H9 (cell line): Measurements from ENCODE around the gene APP. TPM values are rescaled to one million over a fixed set of nuclear protein-coding genes. Genes with fewer than 3 reads are reported as not detected.

Source experiments
- DNase-seq: peaks from one replicate; pipeline ENCODE4 v3.0.0-alpha.2; 2017
- H2AFZ ChIP-seq: one replicate; pipeline ENCODE4 v1.6.1; 2013; ENCODE audit warnings: mild to moderate bottlenecking, low read length, control low read depth, moderate library complexity
- H2AK5ac ChIP-seq: 2 replicates; pipeline ENCODE4 v1.6.1; 2013; ENCODE audit warnings: low read length, control low read depth, mixed read lengths; ENCODE audit not compliant: insufficient read length
- H2BK120ac ChIP-seq: one replicate; pipeline ENCODE4 v1.6.1; 2013; ENCODE audit warnings: low read depth, mild to moderate bottlenecking, low read length, control low read depth, inconsistent platforms; ENCODE audit not compliant: poor library complexity, severe bottlenecking
- H2BK12ac ChIP-seq: 2 replicates; pipeline ENCODE4 v1.6.1; 2013; ENCODE audit warnings: low read length, control low read depth, mixed read lengths, low read depth; ENCODE audit not compliant: insufficient read length
- H2BK15ac ChIP-seq: 2 replicates; pipeline ENCODE4 v1.6.1; 2013; ENCODE audit warnings: low read depth, low read length, control low read depth
- H2BK20ac ChIP-seq: one replicate; pipeline ENCODE4 v1.6.1; 2013; ENCODE audit warnings: low read depth, mild to moderate bottlenecking, low read length, control low read depth, inconsistent platforms; ENCODE audit not compliant: poor library complexity, severe bottlenecking
- H2BK5ac ChIP-seq: 2 replicates; pipeline ENCODE4 v1.6.1; 2013; ENCODE audit warnings: low read length, control low read depth, mixed read lengths; ENCODE audit not compliant: insufficient read length
- H3K14ac ChIP-seq: 2 replicates; pipeline ENCODE4 v1.6.1; 2013; ENCODE audit warnings: low read length, control low read depth; ENCODE audit not compliant: insufficient read depth
- H3K18ac ChIP-seq: 2 replicates; pipeline ENCODE4 v1.6.1; 2013; ENCODE audit warnings: low read depth, mild to moderate bottlenecking, mixed read lengths, low read length, control low read depth; ENCODE audit not compliant: insufficient read length
- H3K23ac ChIP-seq: 2 replicates; pipeline ENCODE4 v1.6.1; 2013; ENCODE audit warnings: low read length, control low read depth, mixed read lengths, low read depth; ENCODE audit not compliant: insufficient read length
- H3K23me2 ChIP-seq: 2 replicates; pipeline ENCODE4 v1.6.1; 2013; ENCODE audit warnings: low read depth, mild to moderate bottlenecking, mixed read lengths, low read length, control low read depth; ENCODE audit not compliant: insufficient read length, poor library complexity, severe bottlenecking
- H3K27ac ChIP-seq: 2 replicates; pipeline ENCODE4 v1.5.1; 2013; ENCODE audit warnings: low read length, control low read depth, mixed read lengths, low read depth; ENCODE audit not compliant: insufficient read length
- H3K27me3 ChIP-seq: 2 replicates; pipeline ENCODE4 v1.6.1; 2013; ENCODE audit warnings: low read length, control low read depth, inconsistent platforms; ENCODE audit not compliant: insufficient read depth
- H3K4ac ChIP-seq: 2 replicates; pipeline ENCODE4 v1.6.1; 2013; ENCODE audit warnings: low read depth, mild to moderate bottlenecking, control low read depth, inconsistent platforms, low read length, moderate library complexity
- H3K4me1 ChIP-seq: 2 replicates; pipeline ENCODE4 v1.6.1; 2013; ENCODE audit warnings: low read length, control low read depth, inconsistent platforms; ENCODE audit not compliant: insufficient read depth
- H3K4me2 ChIP-seq: 2 replicates; pipeline ENCODE4 v1.6.1; 2013; ENCODE audit warnings: low read length, control low read depth, mixed read lengths; ENCODE audit not compliant: insufficient read length, insufficient read depth
- H3K56ac ChIP-seq: 2 replicates; pipeline ENCODE4 v1.6.1; 2013; ENCODE audit warnings: low read depth, mild to moderate bottlenecking, mixed read lengths, low read length, control low read depth; ENCODE audit not compliant: insufficient read length
- H3K79me1 ChIP-seq: 2 replicates; pipeline ENCODE4 v1.6.1; 2013; ENCODE audit warnings: low read depth, mild to moderate bottlenecking, moderate library complexity, low read length, control low read depth, inconsistent platforms; ENCODE audit not compliant: insufficient read depth, poor library complexity, severe bottlenecking
- H3K79me2 ChIP-seq: 2 replicates; pipeline ENCODE4 v1.6.1; 2013; ENCODE audit warnings: low read length, control low read depth, inconsistent platforms; ENCODE audit not compliant: insufficient read depth
- H3K9ac ChIP-seq: 2 replicates; pipeline ENCODE4 v1.6.1; 2013; ENCODE audit warnings: low read length, control low read depth, mixed read lengths; ENCODE audit not compliant: insufficient read length; ENCODE audit errors: extremely low read depth
- H3K9me3 ChIP-seq: one replicate; pipeline ENCODE4 v1.6.1; 2013; ENCODE audit warnings: low read depth, low read length, inconsistent platforms; ENCODE audit not compliant: control insufficient read depth
- H3T11ph ChIP-seq: one replicate; pipeline ENCODE4 v1.6.1; 2013; ENCODE audit warnings: mild to moderate bottlenecking, low read length, control low read depth, inconsistent platforms
- H4K20me1 ChIP-seq: one replicate; pipeline ENCODE4 v1.6.1; 2013; ENCODE audit not compliant: control insufficient read depth, insufficient read length, insufficient read depth
- H4K5ac ChIP-seq: 2 replicates; pipeline ENCODE4 v1.6.1; 2013; ENCODE audit warnings: low read depth, mild to moderate bottlenecking, mixed read lengths, low read length, control low read depth; ENCODE audit not compliant: insufficient read length
- H4K8ac ChIP-seq: replicated peaks from 2 replicates; pipeline ENCODE4 v1.6.1; 2013; ENCODE audit warnings: low read length, control low read depth, mixed read lengths, low read depth; ENCODE audit not compliant: insufficient read length
- H4K91ac ChIP-seq: 2 replicates; pipeline ENCODE4 v1.6.1; 2013; ENCODE audit warnings: low read depth, mild to moderate bottlenecking, moderate library complexity, mixed read lengths, low read length, control low read depth; ENCODE audit not compliant: insufficient read length
- H3K27ac Mint-ChIP-seq, 3 experiments: 2 replicates in 2 of 3; 3 replicates in 1 of 3; pipeline ENCODE4 v1.8.0; 2020 to 2021; ENCODE audit warnings: mixed read lengths in 3 of 3, mild to moderate bottlenecking in 1 of 3, moderate library complexity in 1 of 3
- H3K27me3 Mint-ChIP-seq: 2 replicates; pipeline ENCODE4 v1.8.0; 2021; ENCODE audit warnings: low read depth, mild to moderate bottlenecking, moderate library complexity, mixed read lengths
- H3K36me3 Mint-ChIP-seq, 3 experiments: 2 replicates in 2 of 3; 3 replicates in 1 of 3; pipeline ENCODE4 v1.8.0; 2020 to 2021; ENCODE audit warnings: low read depth in 3 of 3, mixed read lengths in 3 of 3; ENCODE audit not compliant: insufficient read depth in 1 of 3
- H3K4me1 Mint-ChIP-seq, 2 experiments: 2 replicates each; pipeline ENCODE4 v1.8.0; 2020; ENCODE audit warnings: mixed read lengths in 2 of 2
- H3K4me3 Mint-ChIP-seq, 2 experiments: 2 replicates in 1 of 2; 3 replicates in 1 of 2; pipeline ENCODE4 v1.8.0; 2020 to 2021; ENCODE audit warnings: mild to moderate bottlenecking in 2 of 2, mixed read lengths in 2 of 2, moderate library complexity in 1 of 2
- H3K9me3 Mint-ChIP-seq, 2 experiments: 2 replicates in 1 of 2; 3 replicates in 1 of 2; pipeline ENCODE4 v1.8.0; 2020; ENCODE audit warnings: mild to moderate bottlenecking in 2 of 2, mixed read lengths in 2 of 2, moderate library complexity in 1 of 2
- WGBS: extraction: QIAGEN DNeasy Blood & Tissue Kit; methylation state at CpG from one replicate; pipeline ENCODE4 v1.1.7; 2013; ENCODE audit warnings: missing lambda C conversion rate, low lambda C conversion rate, mixed read lengths; ENCODE audit not compliant: insufficient read length; ENCODE audit errors: extremely low coverage; 5-methylcytosine and 5-hydroxymethylcytosine counted together
- total RNA-seq: library from RNA; stranded (reverse); gene quantifications from 2 replicates; pipeline ENCODE4 v1.2.1, GENCODE V29; 2021
- TF ChIP-seq, protein P1 (sequence below): fragments of 200-600 bp; sonication (generic); conservative IDR thresholded peaks from 3 replicates; pipeline ENCODE4 v1.8.0; 2021; ENCODE audit warnings: antibody characterized with exemption, mild to moderate bottlenecking

Gene APP
- total RNA-seq, 1 experiment from 2014 or later: 380 TPM

DNA sequence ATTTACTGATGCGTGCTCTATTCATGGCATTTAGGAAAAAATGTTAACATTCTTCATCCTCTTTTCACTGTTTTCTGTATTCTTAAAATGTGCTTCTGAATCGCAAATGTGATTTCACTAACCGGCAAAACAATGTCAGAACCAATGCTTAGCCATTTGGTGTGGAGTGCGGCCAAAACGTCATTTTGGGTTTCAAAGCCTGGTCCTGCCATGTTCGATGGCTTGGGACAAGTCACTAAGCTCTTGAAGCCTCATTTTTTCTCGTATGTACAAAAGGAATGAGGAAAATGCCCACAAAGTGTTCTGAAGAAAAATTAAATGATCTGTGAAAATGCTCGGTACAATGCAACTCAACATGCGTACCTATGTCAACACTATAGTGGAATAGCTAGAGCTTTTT lies 175.3 kb downstream of the APP start:
- Histone ChIP-seq H3K9ac (no peak overlapping the region), H3K4me2 (no peak overlapping the region), H4K20me1 (no peaks in the 10 kb centered on the region), H4K8ac (no peak overlapping the region), H3K79me2 (peaks cover 2% of the 10 kb centered on the region), H3K23me2 (peaks cover 3% of the 10 kb centered on the region), H2BK120ac (no peak overlapping the region), H3K9me3 (no peaks in the 10 kb centered on the region), H3K27me3 (no peaks in the 10 kb centered on the region), H3K23ac (no peak overlapping the region), H4K91ac (no peak overlapping the region), H2BK12ac (no peak overlapping the region), H3K14ac (no peak overlapping the region), H3K4ac (no peak overlapping the region), H3T11ph (no peak overlapping the region), H4K5ac (no peak overlapping the region), H2BK20ac (no peak overlapping the region), H2AFZ (no peak overlapping the region), H3K4me1 (peaks cover 15% of the 10 kb centered on the region), H3K79me1 (no peaks in the 10 kb centered on the region), H3K56ac (no peak overlapping the region), H2BK5ac (no peak overlapping the region), H2AK5ac (no peak overlapping the region), H3K18ac (no peak overlapping the region), H3K27ac (no peak overlapping the region), H2BK15ac (no peak overlapping the region)
- H3K36me3 Mint-ChIP-seq: peaks cover 13 to 30% (median 27%) of the 10 kb centered on the region in 3 experiments
- H3K4me3 Mint-ChIP-seq: no peak overlapping the region
- peaks cover 43 to 52% of the 10 kb centered on the region in 2 experiments for H3K4me1 Mint-ChIP-seq
- no CpG with 5 or more reads among the region's 9 CpGs for WGBS
- peak overlapping the region in 2 of 3 experiments; percentile 45 to 55; a peak in 2 of 7 replicates for H3K27ac Mint-ChIP-seq
- TF ChIP-seq, protein P1, sequence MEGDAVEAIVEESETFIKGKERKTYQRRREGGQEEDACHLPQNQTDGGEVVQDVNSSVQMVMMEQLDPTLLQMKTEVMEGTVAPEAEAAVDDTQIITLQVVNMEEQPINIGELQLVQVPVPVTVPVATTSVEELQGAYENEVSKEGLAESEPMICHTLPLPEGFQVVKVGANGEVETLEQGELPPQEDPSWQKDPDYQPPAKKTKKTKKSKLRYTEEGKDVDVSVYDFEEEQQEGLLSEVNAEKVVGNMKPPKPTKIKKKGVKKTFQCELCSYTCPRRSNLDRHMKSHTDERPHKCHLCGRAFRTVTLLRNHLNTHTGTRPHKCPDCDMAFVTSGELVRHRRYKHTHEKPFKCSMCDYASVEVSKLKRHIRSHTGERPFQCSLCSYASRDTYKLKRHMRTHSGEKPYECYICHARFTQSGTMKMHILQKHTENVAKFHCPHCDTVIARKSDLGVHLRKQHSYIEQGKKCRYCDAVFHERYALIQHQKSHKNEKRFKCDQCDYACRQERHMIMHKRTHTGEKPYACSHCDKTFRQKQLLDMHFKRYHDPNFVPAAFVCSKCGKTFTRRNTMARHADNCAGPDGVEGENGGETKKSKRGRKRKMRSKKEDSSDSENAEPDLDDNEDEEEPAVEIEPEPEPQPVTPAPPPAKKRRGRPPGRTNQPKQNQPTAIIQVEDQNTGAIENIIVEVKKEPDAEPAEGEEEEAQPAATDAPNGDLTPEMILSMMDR: no peak
- H3K27me3 Mint-ChIP-seq: no peaks in the 10 kb centered on the region
- no peak for DNase-seq
- no peaks in the 10 kb centered on the region for H3K9me3 Mint-ChIP-seq
